NCI-H226 (cell line): Measurements from ENCODE around the gene FAM209A.
"Not testable (repeated sequence)": the region's sequence is repeated elsewhere in the genome, so short reads cannot be mapped to it uniquely, and the experiment has no call there.

Experiments used
- DNase-seq: peaks from one replicate; pipeline ENCODE4 v3.0.0-alpha.2; 2015

Gene FAM209A, protein sequence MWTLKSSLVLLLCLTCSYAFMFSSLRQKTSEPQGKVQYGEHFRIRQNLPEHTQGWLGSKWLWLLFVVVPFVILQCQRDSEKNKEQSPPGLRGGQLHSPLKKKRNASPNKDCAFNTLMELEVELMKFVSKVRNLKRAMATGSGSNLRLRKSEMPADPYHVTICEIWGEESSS

GRCh38 chr20:56524444-56524843 is at the start of gene FAM209A:
TSS of gene FAM209A (plus strand) at chr20:56524744. CDS start at chr20:56524809, 65 bp downstream.
- DNase-seq = not testable (repeated sequence)

DNA sequence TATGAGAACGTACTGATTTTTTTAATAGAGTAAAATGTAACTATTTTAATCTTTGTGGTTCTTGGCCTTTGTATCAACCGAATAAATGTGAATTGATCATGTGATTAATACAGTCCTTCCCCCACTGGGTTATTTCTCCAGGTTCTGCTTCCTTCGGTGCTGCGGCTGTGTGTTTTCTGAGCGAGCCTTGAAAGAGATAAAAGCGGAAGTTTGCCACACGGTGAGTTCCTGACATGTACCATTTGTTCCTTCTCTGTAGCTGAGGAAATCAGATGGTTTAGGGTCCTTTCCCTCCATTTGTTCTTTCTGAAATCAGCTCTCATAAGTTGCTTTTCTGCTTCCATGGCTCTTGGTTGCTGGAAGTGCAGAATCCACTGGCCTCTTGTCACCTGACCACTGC is 40.6 kb upstream of the FAM209A start:
- DNase-seq = no peak

GRCh38 chr20:56487216-56487615 is 37.3 kb upstream of the FAM209A start:
- DNase-seq = no peak

DNA sequence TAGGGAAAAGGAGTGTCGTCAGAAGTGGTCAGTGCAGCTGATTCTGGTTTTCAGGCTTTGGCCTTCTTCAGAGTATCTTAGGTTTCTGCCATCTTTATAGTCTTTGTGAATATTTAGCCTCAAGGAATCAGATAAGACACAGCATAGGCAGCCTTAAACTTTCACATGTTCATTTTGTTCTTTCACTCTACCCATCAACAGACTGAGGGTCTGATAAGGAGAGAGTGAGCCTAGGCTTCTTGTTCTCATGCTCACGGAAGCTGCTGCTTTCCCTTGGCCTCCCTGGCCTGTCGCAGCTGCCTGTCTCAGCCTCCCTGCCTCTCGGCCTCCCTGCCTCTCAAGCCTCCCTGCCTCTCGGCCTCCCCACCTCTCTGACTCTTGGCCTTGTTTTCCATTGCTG is 36.0 kb upstream of the FAM209A start:
- DNase-seq = no peak

DNA sequence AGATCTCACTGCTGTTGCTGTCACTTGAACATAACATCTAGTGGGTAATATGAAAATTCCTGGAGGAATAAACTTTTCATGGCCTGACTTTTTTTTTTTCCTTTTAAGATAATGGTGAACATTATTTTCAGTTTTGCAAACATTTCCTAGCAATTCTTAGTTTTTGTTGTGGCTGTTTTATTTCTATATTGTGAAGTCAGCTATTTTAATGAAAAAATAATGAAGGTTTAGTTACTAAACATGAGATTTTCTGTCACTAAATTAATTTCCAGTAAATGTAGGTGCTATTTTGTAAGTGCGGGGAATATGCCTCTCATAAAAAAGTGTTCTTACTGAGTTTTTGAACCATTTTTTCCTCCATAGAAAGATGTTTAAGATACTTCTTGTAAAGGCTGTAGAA is 23.4 kb upstream of the FAM209A start:
- no peak for DNase-seq

GRCh38 chr20:56503916-56504315 is 20.6 kb upstream of the FAM209A start:
- DNase-seq = no peak

DNA sequence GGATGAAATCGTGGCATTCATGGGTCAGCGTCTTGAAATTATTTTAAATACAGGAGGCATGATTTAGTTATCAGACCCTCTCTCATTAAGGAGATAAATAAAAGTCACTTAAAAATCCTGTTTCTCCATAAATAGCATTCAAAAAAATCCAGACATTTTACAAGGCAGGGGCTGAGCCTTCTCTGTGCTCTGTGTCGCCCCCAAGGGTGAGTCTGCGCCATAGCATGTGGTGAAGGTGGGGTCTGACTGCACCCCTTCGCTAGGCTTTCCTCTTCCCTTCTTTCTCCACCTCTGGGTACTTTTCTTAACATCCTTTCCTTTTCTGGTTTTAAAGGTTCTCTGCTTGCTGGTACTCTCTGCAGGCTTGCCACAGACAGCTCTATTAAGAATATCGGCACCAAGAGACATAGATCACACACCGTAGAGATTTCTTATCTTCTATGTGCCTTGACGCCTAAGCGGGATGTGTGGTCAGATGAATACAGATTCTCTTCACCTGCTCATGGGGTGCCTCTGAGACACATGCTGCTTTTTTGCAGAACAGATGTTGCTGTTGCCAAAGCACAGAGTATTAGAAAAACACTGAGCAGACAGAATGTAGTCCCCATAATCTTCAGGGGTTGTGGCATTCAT is 20.1 kb upstream of the FAM209A start:
- DNase-seq = no peak

- DNase-seq = no peak
These were observed 18.4 kb upstream of the FAM209A start for GRCh38 chr20:56506103-56506502.

GRCh38 chr20:56511926-56512325 is 12.6 kb upstream of the FAM209A start:
- DNase-seq = no peak

DNA sequence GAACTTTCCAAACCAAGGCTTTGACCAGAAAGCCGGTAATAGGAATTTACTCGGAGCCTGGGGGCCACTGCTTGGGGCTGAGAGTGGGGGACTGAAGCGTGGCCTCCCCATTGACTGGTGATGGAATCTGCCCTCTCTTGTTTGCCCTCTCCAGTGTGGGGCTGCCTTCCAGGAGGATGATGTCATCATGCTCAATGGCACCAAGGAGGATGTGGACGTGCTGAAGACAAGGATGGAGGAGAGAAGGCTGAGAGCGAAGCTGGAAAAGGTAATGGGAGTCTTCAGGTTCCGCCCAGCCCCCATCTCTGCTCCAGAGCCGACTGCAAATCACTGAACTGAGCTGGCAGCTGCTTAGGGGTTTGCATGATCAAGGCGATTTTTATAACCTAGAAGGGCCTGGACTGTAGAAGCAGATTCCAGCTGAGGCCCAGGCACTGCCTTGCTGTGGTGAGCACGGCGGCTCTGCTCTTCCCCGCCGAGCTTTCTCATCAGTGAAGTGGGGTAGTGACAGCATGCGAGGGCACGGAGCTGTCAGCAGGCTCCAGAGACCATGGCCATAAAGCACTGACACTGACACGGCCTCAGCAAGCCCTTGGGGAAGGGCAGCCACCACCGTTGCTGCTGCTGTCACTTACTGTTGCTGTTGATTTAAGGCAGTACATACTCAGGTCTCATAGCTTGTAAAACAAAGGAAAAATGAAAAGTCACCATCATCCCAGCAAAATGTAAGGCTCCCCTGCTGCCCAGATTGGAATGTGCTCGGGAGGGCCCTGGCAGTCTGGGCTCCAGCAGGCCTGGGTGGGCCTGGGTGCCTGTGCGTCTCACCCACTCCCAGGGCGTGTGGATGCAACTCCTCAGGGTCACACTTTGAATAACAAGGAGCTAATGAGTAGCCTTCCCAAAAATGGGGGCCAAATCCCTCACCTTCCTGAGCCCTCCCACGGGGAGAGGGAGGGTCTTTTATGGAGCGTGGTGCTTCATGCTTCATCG is 11.1 kb upstream of the FAM209A start:
- DNase-seq = no peak

DNA sequence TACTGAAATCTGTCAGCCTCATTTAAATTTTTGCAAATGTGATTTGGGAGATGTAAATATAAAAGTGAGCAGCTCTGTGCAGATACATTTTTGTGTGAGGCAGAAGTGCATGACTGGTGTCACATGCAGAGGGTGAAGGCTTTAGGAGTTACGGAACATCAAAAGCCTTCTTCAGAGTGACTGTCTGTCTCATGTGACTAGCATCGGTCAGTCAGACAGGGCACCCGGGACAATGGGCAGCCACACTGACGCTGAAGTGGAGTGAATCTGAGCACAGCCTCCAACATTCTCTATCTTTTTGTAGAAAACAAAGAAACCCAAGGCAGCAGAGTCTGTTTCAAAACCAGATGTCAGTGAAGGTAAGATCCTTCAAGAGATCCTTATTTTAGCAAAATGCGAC is 7.9 kb upstream of the FAM209A start:
- no peak for DNase-seq

GRCh38 chr20:56517211-56517610 is 7.3 kb upstream of the FAM209A start:
- DNase-seq = no peak

DNA sequence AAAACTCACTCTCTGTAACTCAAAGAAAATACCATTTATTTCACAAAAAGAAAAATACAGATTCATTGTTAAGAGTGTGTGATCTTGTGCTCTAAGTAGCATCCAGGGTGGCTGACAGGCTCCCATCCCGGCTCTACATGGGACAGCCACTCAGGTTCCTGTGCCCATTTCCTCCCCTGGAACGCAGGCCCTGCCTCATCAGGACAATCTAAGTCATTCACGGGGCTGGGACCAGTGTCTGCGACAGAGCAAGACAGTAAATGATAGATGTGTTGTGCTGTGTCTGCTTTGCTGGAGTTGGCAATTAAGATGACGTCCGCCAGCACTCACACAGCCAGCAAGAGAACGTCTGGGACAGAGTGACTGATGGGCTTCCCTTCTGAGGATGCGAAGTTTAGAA is 6.9 kb upstream of the FAM209A start:
- no peak for DNase-seq

DNA sequence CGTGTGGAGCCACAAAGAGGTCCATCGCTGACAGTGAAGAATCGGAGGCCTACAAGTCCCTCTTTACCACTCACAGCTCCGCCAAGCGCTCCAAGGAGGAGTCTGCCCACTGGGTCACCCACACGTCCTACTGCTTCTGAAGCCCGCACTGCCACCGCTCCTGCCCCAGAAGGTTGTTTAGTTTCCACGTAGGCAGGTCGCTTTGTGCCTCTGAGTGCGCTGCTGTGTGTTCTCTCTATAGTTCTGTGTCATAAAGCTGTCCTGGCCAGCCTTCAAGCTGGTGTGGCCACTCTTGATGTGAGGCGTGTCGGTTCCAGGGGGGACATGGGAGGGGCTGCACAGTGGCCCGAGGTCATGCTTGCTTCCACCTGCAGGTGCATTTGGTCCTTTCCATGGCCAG is 6.4 kb upstream of the FAM209A start:
- no peak for DNase-seq

- no peak for DNase-seq
These were observed 5.7 kb upstream of the FAM209A start for GRCh38 chr20:56518721-56519398.

DNA sequence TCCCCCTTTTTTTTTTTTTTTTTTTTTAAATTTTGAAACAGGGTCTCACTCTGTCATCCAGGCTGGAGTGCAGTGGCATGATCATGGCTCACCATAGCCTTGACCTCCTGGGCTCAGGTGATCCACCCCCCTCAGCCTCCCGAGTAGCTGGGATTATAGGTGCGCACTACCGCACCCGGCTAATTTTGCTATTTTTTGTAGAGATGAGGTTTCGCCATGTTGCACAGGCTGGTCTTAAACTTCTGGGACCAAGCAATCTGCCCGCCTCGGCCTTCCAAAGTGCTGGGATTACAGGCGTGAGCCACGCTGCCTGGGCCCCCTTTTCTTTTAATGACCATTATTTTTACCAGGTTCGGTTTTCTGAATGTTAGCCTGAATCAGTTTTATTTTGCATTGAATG is 5.0 kb upstream of the FAM209A start:
- DNase-seq = no peak

DNA sequence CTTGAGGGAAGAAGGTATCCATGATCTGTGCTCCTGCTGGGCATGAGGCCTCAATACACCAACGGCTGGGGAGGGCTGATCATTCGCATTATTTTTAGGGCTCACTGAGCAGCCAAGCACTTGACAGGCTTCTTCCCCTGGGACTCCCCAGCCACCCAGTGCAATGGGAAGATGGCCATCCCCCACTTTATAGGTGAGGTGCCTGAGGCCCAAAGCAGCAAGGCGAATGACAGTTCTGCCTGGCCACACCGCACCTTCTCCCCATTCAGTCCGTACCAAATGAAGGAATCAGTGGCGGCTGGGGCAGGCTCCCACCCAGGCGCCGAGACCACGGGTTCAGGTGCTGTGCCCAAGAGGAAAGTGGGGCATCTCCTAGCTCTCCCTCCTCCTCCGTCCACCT is 4.4 kb upstream of the FAM209A start:
- no peak for DNase-seq

GRCh38 chr20:56520746-56521354 is 3.7 kb upstream of the FAM209A start:
- DNase-seq = not testable (repeated sequence)

DNA sequence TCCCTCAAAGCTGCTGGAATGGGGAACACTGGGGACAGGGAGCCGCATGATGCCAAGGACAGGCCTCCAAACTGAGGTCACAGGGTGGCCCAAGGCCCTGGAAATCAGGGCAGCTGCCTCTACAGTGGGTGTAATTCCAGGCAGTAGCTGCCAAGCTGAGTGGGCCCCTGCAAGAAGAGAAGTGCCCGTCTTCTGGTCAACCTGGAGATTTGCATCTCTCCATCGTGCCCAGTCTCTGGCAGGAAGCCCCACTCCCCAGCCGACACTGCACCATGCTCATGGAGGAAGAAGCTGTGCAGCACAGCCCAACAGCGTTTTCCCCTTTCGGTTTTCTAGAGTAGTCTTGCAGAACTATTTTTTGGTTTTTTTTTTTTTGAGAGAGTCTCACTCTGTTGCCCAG is 2.2 kb upstream of the FAM209A start:
- no peak for DNase-seq

GRCh38 chr20:56527521-56527920 is 3.0 kb downstream of the FAM209A start:
- DNase-seq = no peak

GRCh38 chr20:56532946-56533345 is 8.4 kb downstream of the FAM209A start, which contains the start of gene FAM209B:
TSS of gene FAM209B (plus strand) at chr20:56533246. CDS start at chr20:56533342, 96 bp downstream.
- not testable (repeated sequence) for DNase-seq

DNA sequence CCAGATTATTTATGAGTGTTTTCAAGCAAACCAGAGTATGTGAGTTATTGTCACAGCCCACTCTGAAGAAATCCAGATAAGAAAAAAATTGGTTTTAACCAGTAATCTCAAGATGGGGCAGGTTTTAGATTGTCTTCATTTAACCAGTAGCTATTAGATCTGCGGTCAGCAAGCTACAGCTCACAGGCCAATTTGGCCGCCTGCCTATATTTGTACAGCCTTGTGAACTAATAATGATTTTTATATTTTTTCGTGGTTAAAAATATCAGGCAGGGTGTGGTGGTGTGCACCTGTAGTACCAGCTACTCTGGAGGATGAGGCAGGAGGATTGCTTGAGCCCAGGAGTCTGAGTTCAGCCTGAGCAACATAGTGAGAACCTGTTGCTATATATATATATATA is 13.5 kb downstream of the FAM209A start:
- DNase-seq = no peak

- DNase-seq = no peak
These were observed 15.9 kb downstream of the FAM209A start for GRCh38 chr20:56540415-56540814.
